ENCODE results near the gene HGFAC.

Gene HGFAC

DNA sequence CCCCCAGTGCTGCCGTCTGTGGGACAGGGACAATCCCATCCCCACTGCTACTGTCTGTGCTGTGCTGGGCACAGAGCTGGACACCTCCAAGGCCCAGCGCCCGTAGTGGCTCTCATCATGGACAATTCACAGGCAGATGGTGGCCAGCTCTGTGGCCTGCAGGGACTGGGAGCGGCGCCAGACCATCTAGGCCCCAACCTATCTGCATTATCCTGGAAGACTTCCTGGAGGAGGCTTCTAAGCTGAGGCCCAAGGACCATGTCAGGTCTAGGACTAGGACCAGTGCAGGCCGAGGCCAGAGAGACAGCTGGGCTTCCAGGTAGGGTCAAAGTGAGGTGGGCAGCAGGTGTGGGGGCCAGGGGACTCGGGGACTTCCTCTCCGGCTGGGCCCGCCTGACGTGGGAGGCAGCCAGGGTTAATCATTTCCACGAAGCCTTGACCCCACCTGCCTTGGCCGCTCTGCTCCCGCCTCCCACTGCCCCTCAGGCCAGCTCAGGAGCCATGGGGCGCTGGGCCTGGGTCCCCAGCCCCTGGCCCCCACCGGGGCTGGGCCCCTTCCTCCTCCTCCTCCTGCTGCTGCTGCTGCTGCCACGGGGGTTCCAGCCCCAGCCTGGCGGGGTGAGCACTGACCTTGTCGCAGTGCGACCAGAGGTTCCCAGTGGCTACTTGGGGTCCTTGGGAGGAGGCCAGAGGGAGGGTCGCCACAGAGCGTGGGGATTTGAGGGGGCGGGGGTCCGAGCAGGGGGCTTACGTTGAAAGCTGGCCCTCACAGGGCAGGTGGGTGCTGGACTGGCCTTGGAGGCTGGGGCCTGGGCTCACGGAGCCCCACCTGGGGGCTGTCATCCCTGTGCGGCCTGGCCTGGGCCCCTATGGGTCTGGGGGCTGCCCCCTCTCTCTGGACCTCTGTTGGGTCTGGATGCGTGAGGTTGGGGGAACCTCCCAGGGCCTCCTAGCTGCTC lies at the start of gene HGFAC:
TSS of gene HGFAC (plus strand) at position 468 of the 959 bp plus-strand sequence. CDS start at position 502, 34 bp downstream.
- DNase-seq (ENCODE audit: low read depth, low spot score) = no peak
- TF ChIP-seq, protein P1, sequence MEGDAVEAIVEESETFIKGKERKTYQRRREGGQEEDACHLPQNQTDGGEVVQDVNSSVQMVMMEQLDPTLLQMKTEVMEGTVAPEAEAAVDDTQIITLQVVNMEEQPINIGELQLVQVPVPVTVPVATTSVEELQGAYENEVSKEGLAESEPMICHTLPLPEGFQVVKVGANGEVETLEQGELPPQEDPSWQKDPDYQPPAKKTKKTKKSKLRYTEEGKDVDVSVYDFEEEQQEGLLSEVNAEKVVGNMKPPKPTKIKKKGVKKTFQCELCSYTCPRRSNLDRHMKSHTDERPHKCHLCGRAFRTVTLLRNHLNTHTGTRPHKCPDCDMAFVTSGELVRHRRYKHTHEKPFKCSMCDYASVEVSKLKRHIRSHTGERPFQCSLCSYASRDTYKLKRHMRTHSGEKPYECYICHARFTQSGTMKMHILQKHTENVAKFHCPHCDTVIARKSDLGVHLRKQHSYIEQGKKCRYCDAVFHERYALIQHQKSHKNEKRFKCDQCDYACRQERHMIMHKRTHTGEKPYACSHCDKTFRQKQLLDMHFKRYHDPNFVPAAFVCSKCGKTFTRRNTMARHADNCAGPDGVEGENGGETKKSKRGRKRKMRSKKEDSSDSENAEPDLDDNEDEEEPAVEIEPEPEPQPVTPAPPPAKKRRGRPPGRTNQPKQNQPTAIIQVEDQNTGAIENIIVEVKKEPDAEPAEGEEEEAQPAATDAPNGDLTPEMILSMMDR (IDR thresholded peaks at IDR 0.05; ENCODE audit: insufficient read depth, low read length, missing control alignments) = no peak
- ChIA-PET CTCF (interaction anchor here (1.0 to 16.2 kb wide), 5 partner anchors 39 to 335 kb away, joined by 3 to 309 read pairs (median 4); no protein-coding TSS in a partner anchor), POLR2A (no interaction called here)
- no peak within 1 kb of the TSS for H3K4me3 ChIP-seq (ENCODE audit: low read depth, low read length)

DNA sequence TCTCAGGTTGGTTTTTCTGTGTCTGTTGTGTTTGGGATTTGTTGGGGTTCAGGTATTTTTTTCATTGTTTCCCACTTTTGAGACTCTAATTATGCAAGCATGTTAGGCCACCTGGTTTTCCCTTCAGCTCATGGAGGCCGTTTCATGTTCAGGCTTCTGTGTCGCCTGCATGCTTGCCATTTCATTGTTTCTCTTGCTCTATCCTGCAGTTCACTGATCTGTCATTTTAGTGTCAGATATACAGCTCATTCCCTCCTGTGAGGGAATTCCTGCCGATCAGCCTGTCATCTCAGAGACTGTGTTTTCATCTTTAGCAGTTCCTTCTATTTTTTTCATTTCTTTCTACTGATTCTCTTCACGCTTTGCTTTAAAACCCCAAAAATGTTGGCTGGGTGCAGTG lies 49.4 kb upstream of the HGFAC start:
- CTCF ChIA-PET = interaction anchor here (1.3 to 2.0 kb wide), 3 partner anchors 16 to 46 kb away, joined by 3 to 6 read pairs (median 4); no protein-coding TSS in a partner anchor
- H3K4me3 ChIP-seq (ENCODE audit: low read depth, low read length) = no peak overlapping the region
- DNase-seq (ENCODE audit: low read depth, low spot score) = no peak
- TF ChIP-seq, protein P1 (IDR thresholded peaks at IDR 0.05; ENCODE audit: insufficient read depth, low read length, missing control alignments) = no peak
- POLR2A ChIA-PET = no interaction called here

DNA sequence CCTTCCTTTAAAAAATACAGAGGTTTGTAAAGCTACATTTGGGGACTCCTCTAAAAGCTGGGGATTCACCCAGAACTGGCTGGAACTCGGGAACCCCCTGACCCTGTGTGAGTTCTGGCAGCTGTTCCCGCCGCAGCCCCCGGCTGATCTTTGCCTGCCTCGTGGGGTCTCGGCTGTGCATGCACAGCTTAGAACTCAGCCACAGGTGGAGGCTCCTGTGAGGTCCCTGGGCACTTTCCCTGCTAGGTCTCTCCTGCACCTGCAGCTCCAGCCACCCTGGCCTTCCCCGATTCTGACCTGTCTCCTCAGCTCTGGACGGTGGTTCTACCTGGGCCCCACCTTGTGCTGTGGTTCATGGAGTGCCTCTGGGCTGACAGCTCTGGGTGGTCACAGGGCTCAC lies 48.6 kb upstream of the HGFAC start:
- ChIA-PET CTCF (interaction anchor here (0.7 to 2.0 kb wide), 3 partner anchors 10 to 47 kb away, joined by 3 to 6 read pairs (median 4); no protein-coding TSS in a partner anchor), POLR2A (interaction anchor here (0.9 kb wide), 1 partner anchor 10 kb away, joined by 3 read pairs; no protein-coding TSS in a partner anchor)
- no peak overlapping the region for H3K4me3 ChIP-seq (ENCODE audit: low read depth, low read length)
- no peak for DNase-seq (ENCODE audit: low read depth, low spot score)
- TF ChIP-seq, protein P1 (IDR thresholded peaks at IDR 0.05; ENCODE audit: insufficient read depth, low read length, missing control alignments) = no peak

DNA sequence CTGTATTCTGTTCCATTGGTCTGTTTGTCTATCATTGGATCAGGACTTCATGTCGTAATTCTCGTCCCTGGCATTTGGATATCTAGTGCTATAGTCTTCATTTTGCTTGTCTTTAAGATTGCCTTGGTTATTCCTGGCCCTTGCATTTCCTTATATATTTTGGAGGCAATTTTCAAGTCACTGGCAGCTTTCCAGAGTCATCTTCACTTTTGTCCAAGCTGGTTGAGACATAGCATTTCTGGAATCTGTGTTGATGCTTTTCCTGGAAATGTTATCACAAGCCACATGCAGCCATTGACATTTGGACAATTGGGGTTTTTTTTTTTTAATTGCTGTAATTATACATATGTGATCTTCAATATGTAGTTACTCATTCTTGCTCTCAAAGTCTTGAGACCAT lies 45.2 kb upstream of the HGFAC start:
- TF ChIP-seq, protein P1 (IDR thresholded peaks at IDR 0.05; ENCODE audit: insufficient read depth, low read length, missing control alignments) = no peak
- DNase-seq (ENCODE audit: low read depth, low spot score) = no peak
- ChIA-PET CTCF (no interaction called here), POLR2A (no interaction called here)
- no peak overlapping the region for H3K4me3 ChIP-seq (ENCODE audit: low read depth, low read length)

DNA sequence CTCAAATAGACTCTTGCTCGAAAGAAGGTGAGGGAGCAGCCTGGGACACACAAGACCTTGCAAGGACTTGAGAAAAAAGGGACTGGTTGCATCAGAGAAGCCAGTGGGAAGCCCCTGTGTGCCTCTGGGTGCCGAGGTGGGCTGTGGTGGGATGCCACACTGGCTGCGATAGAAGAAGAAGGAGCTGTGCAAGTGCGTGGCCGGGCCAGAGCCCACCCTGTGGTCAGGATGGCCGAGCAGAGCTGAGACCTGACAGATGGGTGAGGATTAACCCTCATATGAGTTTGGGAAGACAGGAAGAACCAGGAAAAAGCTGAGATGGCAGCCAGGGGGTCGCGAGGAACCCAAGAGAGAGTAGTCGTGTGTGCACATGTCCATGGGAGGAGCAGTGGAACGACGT lies 44.6 kb upstream of the HGFAC start:
- H3K4me3 ChIP-seq (ENCODE audit: low read depth, low read length) = no peak overlapping the region
- DNase-seq (ENCODE audit: low read depth, low spot score) = no peak
- ChIA-PET POLR2A (no interaction called here), CTCF (interaction anchor here (0.9 kb wide), 1 partner anchor 51 kb away, joined by 3 read pairs; no protein-coding TSS in a partner anchor)
- TF ChIP-seq, protein P1 (IDR thresholded peaks at IDR 0.05; ENCODE audit: insufficient read depth, low read length, missing control alignments) = no peak

Data from AG04449 (cell line).